HepG2 (cell line): ENCODE data around the gene HDLBP. TPM values are rescaled to one million over a fixed set of nuclear protein-coding genes. Genes with fewer than 3 reads are reported as not detected.

Experiments used
- AKAP8 ChIP-seq: sonication (generic); formaldehyde crosslinking; IDR thresholded peaks from 2 replicates; pipeline ENCODE4 v1.5.1; 2020; ENCODE audit warnings: mild to moderate bottlenecking, missing genetic modification reagents
- ASH2L ChIP-seq: fragments of 300-600, 200-600 bp; sonication (generic); IDR thresholded peaks from 2 replicates; pipeline ENCODE4 v1.7.0; 2017; ENCODE audit warnings: low read depth, mild to moderate bottlenecking, moderate library complexity, mixed read lengths, low read length; ENCODE audit not compliant: insufficient read length
- CBX2 ChIP-seq, 2 experiments: fragments of 200-600 bp in 1 of 2; sonication (generic); formaldehyde crosslinking in 1 of 2; IDR thresholded peaks; 2 replicates each; pipeline versions ENCODE4 v1.7.0 to v1.8.1; 2018 to 2022; ENCODE audit warnings: low read depth in 2 of 2, low read length in 1 of 2, mild to moderate bottlenecking in 1 of 2, missing genetic modification reagents in 1 of 2
- HNRNPL ChIP-seq: fragments of 200-400 bp; formaldehyde crosslinking; IDR thresholded peaks from 2 replicates; pipeline ENCODE4 v1.6.1; 2017; ENCODE audit warnings: mild to moderate bottlenecking, low read depth, low read length
- KDM4B ChIP-seq: sonication (generic); formaldehyde crosslinking; IDR thresholded peaks from 2 replicates; pipeline ENCODE4 v1.4.0; 2020; ENCODE audit warnings: missing genetic modification reagents
- KLF13 ChIP-seq: sonication (generic); formaldehyde crosslinking; IDR thresholded peaks from 2 replicates; pipeline ENCODE4 v1.4.0; 2020; ENCODE audit warnings: mild to moderate bottlenecking, missing genetic modification reagents
- LCORL ChIP-seq, 2 experiments: fragments of 450-650 bp in 1 of 2; sonication (generic) in 1 of 2; formaldehyde crosslinking in 1 of 2; IDR thresholded peaks; 2 replicates each; pipeline versions ENCODE4 v1.5.0 to v1.6.1; 2017 to 2020; ENCODE audit warnings: antibody characterized with exemption in 1 of 2, missing genetic modification reagents in 1 of 2
- MEIS1 ChIP-seq: sonication (generic); formaldehyde crosslinking; IDR thresholded peaks from 2 replicates; pipeline ENCODE4 v1.9.0; 2021; ENCODE audit warnings: mild to moderate bottlenecking, missing genetic modification reagents, moderate library complexity, borderline replicate concordance
- NFIB ChIP-seq: sonication (generic); formaldehyde crosslinking; IDR thresholded peaks from 2 replicates; pipeline ENCODE4 v1.9.0; 2021; ENCODE audit warnings: missing genetic modification reagents, mild to moderate bottlenecking, borderline replicate concordance
- PHF21A ChIP-seq: sonication (generic); formaldehyde crosslinking; IDR thresholded peaks from 2 replicates; pipeline ENCODE4 v1.5.0; 2020; ENCODE audit warnings: mild to moderate bottlenecking, missing genetic modification reagents
- RARG ChIP-seq: sonication (generic); formaldehyde crosslinking; IDR thresholded peaks from 2 replicates; pipeline ENCODE4 v1.4.0; 2020; ENCODE audit warnings: low read depth, mild to moderate bottlenecking, missing genetic modification reagents
- SIX4 ChIP-seq: sonication (generic); formaldehyde crosslinking; IDR thresholded peaks from 2 replicates; pipeline ENCODE4 v1.4.0; 2020; ENCODE audit warnings: missing genetic modification reagents
- TMF1 ChIP-seq: sonication (generic); formaldehyde crosslinking; IDR thresholded peaks from 2 replicates; pipeline ENCODE4 v1.8.1; 2022; ENCODE audit warnings: low read depth, missing genetic modification reagents
- ZBTB21 ChIP-seq: sonication (generic); formaldehyde crosslinking; IDR thresholded peaks from 2 replicates; pipeline ENCODE4 v1.4.0; 2020; ENCODE audit warnings: missing genetic modification reagents
- ZNF136 ChIP-seq: sonication (generic); formaldehyde crosslinking; IDR thresholded peaks from 2 replicates; pipeline ENCODE4 v1.8.1; 2022; ENCODE audit warnings: low read depth, mild to moderate bottlenecking, moderate library complexity, missing genetic modification reagents
- ZNF138 ChIP-seq: sonication (generic); formaldehyde crosslinking; IDR thresholded peaks from 2 replicates; pipeline ENCODE4 v1.5.0; 2020; ENCODE audit warnings: mild to moderate bottlenecking, low read depth, missing genetic modification reagents
- ZNF264 ChIP-seq: sonication (generic); formaldehyde crosslinking; IDR thresholded peaks from 2 replicates; pipeline ENCODE4 v1.4.0; 2020; ENCODE audit warnings: missing genetic modification reagents
- ZNF614 ChIP-seq: IDR thresholded peaks from 2 replicates; pipeline ENCODE4 v1.6.1; 2018; ENCODE audit warnings: missing biosample characterization, missing genetic modification reagents, inconsistent platforms, borderline replicate concordance
- ZNF746 ChIP-seq: sonication (generic); formaldehyde crosslinking; IDR thresholded peaks from 2 replicates; pipeline ENCODE4 v1.8.0; 2022; ENCODE audit warnings: mild to moderate bottlenecking, missing genetic modification reagents
- ZSCAN20 ChIP-seq: sonication (generic); formaldehyde crosslinking; IDR thresholded peaks from 2 replicates; pipeline ENCODE4 v1.4.0; 2020; ENCODE audit warnings: missing genetic modification reagents, mild to moderate bottlenecking, borderline replicate concordance
- polyA plus RNA-seq, 8 experiments: library from polyadenylated mRNA; depleted of rRNA in 3 of 8; stranded (reverse) in 7 of 8; unstranded in 1 of 8; fragments of >200 nt; fragmentation: Illumina TruSeq in 4 of 8; extraction: Trizol in 4 of 8; gene quantifications; 2 replicates each; pipeline versions ENCODE4 v1.2.1 to v1.2.3, GENCODE V29; 2011 to 2016; ENCODE audit warnings: low read depth in 4 of 8, missing spikeins in 1 of 8, mixed read lengths in 1 of 8; ENCODE audit not compliant: insufficient read depth in 1 of 8
- total RNA-seq, 5 experiments: library from RNA; depleted of rRNA; stranded (reverse); fragments of >200 nt; fragmentation: Illumina TruSeq; extraction: Trizol; gene quantifications; 2 replicates each; pipeline ENCODE4 v1.2.3, GENCODE V29; 2016; ENCODE audit warnings: low read depth in 1 of 5
- TF ChIP-seq, protein P1 (sequence below): sonication (generic); formaldehyde crosslinking; IDR thresholded peaks from 2 replicates; pipeline ENCODE4 v1.5.0; 2020; ENCODE audit warnings: mild to moderate bottlenecking, missing genetic modification reagents, borderline replicate concordance
- TF ChIP-seq, protein P2 (sequence below): sonication (generic); formaldehyde crosslinking; IDR thresholded peaks from 2 replicates; pipeline ENCODE4 v1.8.0; 2022; ENCODE audit warnings: missing genetic modification reagents, low read depth, mild to moderate bottlenecking, borderline replicate concordance
- TF ChIP-seq, protein P3 (sequence below): sonication (generic); formaldehyde crosslinking; IDR thresholded peaks from 2 replicates; pipeline ENCODE4 v1.4.0; 2020; ENCODE audit warnings: missing genetic modification reagents, mild to moderate bottlenecking, borderline replicate concordance

The HDLBP gene
- total and polyA plus RNA-seq, 2 of the 13 experiments (the other 11 are each of a cell fraction or from before 2014, with no cell fraction given), result 464 to 707 TPM

DNA sequence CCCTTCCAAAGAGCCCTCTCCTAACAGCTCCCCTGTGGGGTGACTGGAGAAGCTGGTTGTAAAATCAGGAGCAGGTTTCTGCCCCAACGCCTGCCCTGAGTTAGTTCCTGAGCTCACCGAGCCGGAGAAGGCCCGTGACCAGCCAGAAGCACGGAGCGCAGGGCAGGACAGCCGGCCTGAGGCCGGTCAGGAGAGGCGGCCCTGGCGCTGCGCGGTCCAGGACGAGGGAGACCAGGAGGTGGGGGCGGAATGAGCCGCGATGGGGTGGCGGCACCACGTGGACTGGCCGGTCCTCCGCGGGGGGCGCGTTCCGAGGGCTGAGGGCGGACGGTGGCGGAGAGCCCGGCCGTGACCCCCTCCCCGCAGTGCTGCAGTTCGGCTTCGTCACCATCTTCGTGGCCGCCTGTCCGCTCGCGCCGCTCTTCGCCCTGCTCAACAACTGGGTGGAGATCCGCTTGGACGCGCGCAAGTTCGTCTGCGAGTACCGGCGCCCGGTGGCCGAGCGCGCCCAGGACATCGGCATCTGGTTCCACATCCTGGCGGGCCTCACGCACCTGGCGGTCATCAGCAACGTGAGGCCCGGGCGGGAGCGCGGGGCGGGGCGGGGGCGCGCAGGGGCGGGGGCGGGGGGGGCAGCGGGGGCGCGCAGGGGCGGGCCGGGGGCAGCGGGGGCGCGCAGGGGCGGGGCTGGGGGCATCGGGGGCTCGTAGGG lies 98.0 kb downstream of the HDLBP start (continued):
- no peak for TF ChIP-seq CBX2 (IDR thresholded peaks at IDR 0.05; ENCODE audit: low read depth, low read length)
- peak; percentile 71; the same call in 1 of the 2 replicates for TF ChIP-seq CBX2 (CRISPR knock-in tag; IDR thresholded peaks at IDR 0.05; ENCODE audit: low read depth)
- TF ChIP-seq, protein P1, sequence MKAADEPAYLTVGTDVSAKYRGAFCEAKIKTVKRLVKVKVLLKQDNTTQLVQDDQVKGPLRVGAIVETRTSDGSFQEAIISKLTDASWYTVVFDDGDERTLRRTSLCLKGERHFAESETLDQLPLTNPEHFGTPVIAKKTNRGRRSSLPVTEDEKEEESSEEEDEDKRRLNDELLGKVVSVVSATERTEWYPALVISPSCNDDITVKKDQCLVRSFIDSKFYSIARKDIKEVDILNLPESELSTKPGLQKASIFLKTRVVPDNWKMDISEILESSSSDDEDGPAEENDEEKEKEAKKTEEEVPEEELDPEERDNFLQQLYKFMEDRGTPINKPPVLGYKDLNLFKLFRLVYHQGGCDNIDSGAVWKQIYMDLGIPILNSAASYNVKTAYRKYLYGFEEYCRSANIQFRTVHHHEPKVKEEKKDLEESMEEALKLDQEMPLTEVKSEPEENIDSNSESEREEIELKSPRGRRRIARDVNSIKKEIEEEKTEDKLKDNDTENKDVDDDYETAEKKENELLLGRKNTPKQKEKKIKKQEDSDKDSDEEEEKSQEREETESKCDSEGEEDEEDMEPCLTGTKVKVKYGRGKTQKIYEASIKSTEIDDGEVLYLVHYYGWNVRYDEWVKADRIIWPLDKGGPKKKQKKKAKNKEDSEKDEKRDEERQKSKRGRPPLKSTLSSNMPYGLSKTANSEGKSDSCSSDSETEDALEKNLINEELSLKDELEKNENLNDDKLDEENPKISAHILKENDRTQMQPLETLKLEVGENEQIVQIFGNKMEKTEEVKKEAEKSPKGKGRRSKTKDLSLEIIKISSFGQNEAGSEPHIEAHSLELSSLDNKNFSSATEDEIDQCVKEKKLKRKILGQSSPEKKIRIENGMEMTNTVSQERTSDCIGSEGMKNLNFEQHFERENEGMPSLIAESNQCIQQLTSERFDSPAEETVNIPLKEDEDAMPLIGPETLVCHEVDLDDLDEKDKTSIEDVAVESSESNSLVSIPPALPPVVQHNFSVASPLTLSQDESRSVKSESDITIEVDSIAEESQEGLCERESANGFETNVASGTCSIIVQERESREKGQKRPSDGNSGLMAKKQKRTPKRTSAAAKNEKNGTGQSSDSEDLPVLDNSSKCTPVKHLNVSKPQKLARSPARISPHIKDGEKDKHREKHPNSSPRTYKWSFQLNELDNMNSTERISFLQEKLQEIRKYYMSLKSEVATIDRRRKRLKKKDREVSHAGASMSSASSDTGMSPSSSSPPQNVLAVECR (CRISPR knock-in tag), result peak; percentile 87
- TF ChIP-seq ZNF614 (CRISPR knock-in tag), result peak; percentile 50; the same call in 1 of the 2 replicates
- TF ChIP-seq ZNF136, result 0 out of 2 replicates have a peak, but pooled peaks have one; percentile 83
- peak; percentile 75 for TF ChIP-seq PHF21A (CRISPR knock-in tag)
- peak; percentile 89; the same call in 1 of the 2 replicates for TF ChIP-seq KLF13 (CRISPR knock-in tag)
- TF ChIP-seq ZNF138 (CRISPR knock-in tag), result no peak
- TF ChIP-seq AKAP8, result peak; percentile 93
- TF ChIP-seq SIX4 (CRISPR knock-in tag), result peak; percentile 33; the same call in 1 of the 2 replicates
- peak; percentile 45; the same call in 1 of the 2 replicates for TF ChIP-seq ZNF746 (CRISPR knock-in tag)
- peak; percentile 75; the same call in 1 of the 2 replicates for TF ChIP-seq MEIS1
- no peak for TF ChIP-seq NFIB (CRISPR knock-in tag)
- TF ChIP-seq ASH2L, result peak; percentile 67
- TF ChIP-seq, protein P2, sequence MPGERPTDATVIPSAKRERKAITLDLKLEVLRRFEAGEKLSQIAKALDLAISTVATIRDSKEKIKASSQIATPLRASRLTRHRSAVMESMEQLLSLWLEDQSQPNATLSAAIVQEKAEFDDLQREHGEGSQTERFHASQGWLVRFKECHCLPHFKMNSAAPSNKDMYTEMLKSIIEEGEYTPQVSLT, result no peak
- TF ChIP-seq RARG (CRISPR knock-in tag), result no peak
- TF ChIP-seq LCORL (IDR thresholded peaks at IDR 0.05), result no peak
- peak; percentile 90 for TF ChIP-seq LCORL (CRISPR knock-in tag; IDR thresholded peaks at IDR 0.05)
- 0 out of 2 replicates have a peak, but pooled peaks have one; percentile 63 for TF ChIP-seq TMF1 (CRISPR knock-in tag)
- no peak for TF ChIP-seq ZNF264 (CRISPR knock-in tag)
- TF ChIP-seq ZBTB21 (CRISPR knock-in tag), result no peak
- 0 out of 2 replicates have a peak, but pooled peaks have one; percentile 18 for TF ChIP-seq HNRNPL
- TF ChIP-seq, protein P3, sequence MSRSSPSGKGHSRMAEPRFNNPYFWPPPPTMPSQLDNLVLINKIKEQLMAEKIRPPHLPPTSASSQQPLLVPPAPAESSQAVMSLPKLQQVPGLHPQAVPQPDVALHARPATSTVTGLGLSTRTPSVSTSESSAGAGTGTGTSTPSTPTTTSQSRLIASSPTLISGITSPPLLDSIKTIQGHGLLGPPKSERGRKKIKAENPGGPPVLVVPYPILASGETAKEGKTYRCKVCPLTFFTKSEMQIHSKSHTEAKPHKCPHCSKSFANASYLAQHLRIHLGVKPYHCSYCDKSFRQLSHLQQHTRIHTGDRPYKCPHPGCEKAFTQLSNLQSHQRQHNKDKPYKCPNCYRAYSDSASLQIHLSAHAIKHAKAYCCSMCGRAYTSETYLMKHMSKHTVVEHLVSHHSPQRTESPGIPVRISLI (CRISPR knock-in tag), result peak; percentile 9; the same call in 1 of the 2 replicates
- TF ChIP-seq ZSCAN20 (CRISPR knock-in tag), result peak; percentile 89
- TF ChIP-seq KDM4B (CRISPR knock-in tag), result no peak
